Measurements from ENCODE around the gene MED28. TPM values are rescaled to one million over a fixed set of nuclear protein-coding genes. Genes with fewer than 3 reads are reported as not detected.

Gene MED28
- total RNA-seq, 1 donor from 2014 or later = 11.4 TPM

GRCh38 chr4:17667653-17668201, 53.3 kb downstream of the MED28 start:
- no peak for DNase-seq

- no peak for DNase-seq
These were observed 56.0 kb downstream of the MED28 start for GRCh38 chr4:17670423-17670822.

- DNase-seq = no peak
These were observed 66.3 kb downstream of the MED28 start for GRCh38 chr4:17680559-17681280.

- no peak for DNase-seq
These were observed 67.1 kb downstream of the MED28 start for GRCh38 chr4:17681281-17682221.

GRCh38 chr4:17682222-17682566, 67.8 kb downstream of the MED28 start:
- no peak for DNase-seq

Other genes with a start within 250 kb of the MED28 start
- gene QDPR, start 102.6 kb upstream of the MED28 start, total RNA-seq = 10.6 and 15.1 TPM in 2 replicates
- gene CLRN2, start 99.5 kb upstream of the MED28 start, total RNA-seq = not detected in 2 replicates
- gene LAP3, start 37.4 kb upstream of the MED28 start, total RNA-seq = 217 and 395 TPM in 2 replicates
- not detected in 2 replicates for gene FAM184B, start 167.0 kb downstream of the MED28 start, total RNA-seq
- gene DCAF16, start 196.1 kb downstream of the MED28 start, total RNA-seq = 19.2 and 21.4 TPM in 2 replicates
- 16.2 and 78.7 TPM in 2 replicates for gene NCAPG, start 196.3 kb downstream of the MED28 start, total RNA-seq